Activated CD4-positive, alpha-beta T cell treated with anti-CD3 and anti-CD28 coated beads, Interleukin-10, Interleukin-2, amounts not matched to agents 100 ng/mL and 50 ng/mL, durations not matched to agents 16 hours and 8 hours (primary cell): Measurements from ENCODE around the gene IL16.
"Not testable (repeated sequence)": the region's sequence is repeated elsewhere in the genome, so short reads cannot be mapped to it uniquely, and the experiment has no call there.

Source experiments
- DNase-seq: peaks from one replicate; pipeline ENCODE4 v3.0.0-alpha.2; 2020

IL16 gene

GRCh38 chr15:81196576-81197254 is at the start of gene IL16:
Gene IL16 (plus strand): TSS chr15:81196879. CDS start chr15:81225400, 28,521 bp downstream.
- DNase-seq = no peak

- DNase-seq = no peak
These were observed 45.3 kb upstream of the IL16 start for GRCh38 chr15:81151389-81151788.

GRCh38 chr15:81152339-81152738 is 44.3 kb upstream of the IL16 start:
- no peak for DNase-seq

GRCh38 chr15:81152799-81153198 is 43.9 kb upstream of the IL16 start:
- DNase-seq = no peak

- DNase-seq = peak; percentile 41
These were observed 41.1 kb upstream of the IL16 start for GRCh38 chr15:81155375-81156218.

- no peak for DNase-seq
These were observed 40.4 kb upstream of the IL16 start for GRCh38 chr15:81156324-81156723.

- DNase-seq = no peak
These were observed 39.3 kb upstream of the IL16 start for GRCh38 chr15:81157195-81157938.

GRCh38 chr15:81157939-81158223 is 38.8 kb upstream of the IL16 start:
- DNase-seq = no peak

GRCh38 chr15:81158561-81158960 is 38.1 kb upstream of the IL16 start:
- DNase-seq = not testable (repeated sequence)

- no peak for DNase-seq
These were observed 36.1 kb upstream of the IL16 start for GRCh38 chr15:81160312-81161159.

- no peak for DNase-seq
These were observed 35.5 kb upstream of the IL16 start for GRCh38 chr15:81161160-81161673.

GRCh38 chr15:81161851-81162250 is 34.8 kb upstream of the IL16 start:
- DNase-seq = peak; percentile 13

- no peak for DNase-seq
These were observed 32.5 kb upstream of the IL16 start for GRCh38 chr15:81163961-81164800.

- DNase-seq = no peak
These were observed 31.1 kb upstream of the IL16 start for GRCh38 chr15:81165535-81165934.

- no peak for DNase-seq
These were observed 29.9 kb upstream of the IL16 start for GRCh38 chr15:81166636-81167305.

GRCh38 chr15:81168131-81168526 is 28.6 kb upstream of the IL16 start:
- no peak for DNase-seq

- no peak for DNase-seq
These were observed 28.0 kb upstream of the IL16 start for GRCh38 chr15:81168644-81169043.

GRCh38 chr15:81170511-81170910 is 26.2 kb upstream of the IL16 start:
- no peak for DNase-seq

GRCh38 chr15:81171286-81171685 is 25.4 kb upstream of the IL16 start:
- no peak for DNase-seq

GRCh38 chr15:81174125-81174791 is 22.4 kb upstream of the IL16 start:
- no peak for DNase-seq
